K562 (cell line): ENCODE data around the gene BCCIP. TPM values are rescaled to one million over a fixed set of nuclear protein-coding genes. Genes with fewer than 3 reads are reported as not detected.

Source experiments
- ATAC-seq: fragments of 200-7000 bp; cut with Tn5 transposase; 3 replicates; pipeline ENCODE4 v1.9.1; 2020; ENCODE audit warnings: moderate library complexity
- BruUV-seq: library from RNA; stranded (reverse); fragments of 400-500 nt; replicated peaks from 2 replicates; lab custom pipeline; 2021; lab: Mats Ljungman, UMichigan
- CTCF ChIA-PET: fragments of 300-600 bp; formaldehyde crosslinking; extraction: SDS; loops from one replicate; lab custom pipeline; 2021; ENCODE audit warnings: low intra/inter-chr PET ratio; lab: Yijun Ruan, JAX
- POLR2A ChIA-PET: fragments of 300-600, 350-650 bp; sonication (Branson Sonifier 250); formaldehyde crosslinking; extraction: SDS; loops from one replicate; lab custom pipeline; 2021; ENCODE audit warnings: antibody characterized with exemption, inconsistent platforms; lab: Yijun Ruan, JAX
- DNase-seq, 4 experiments: peaks; one replicate each; pipeline versions ENCODE4 v3.0.0 to v3.0.0-alpha.2; 2011 to 2018; ENCODE audit warnings: low spot score in 3 of 4, mixed read lengths in 3 of 4; ENCODE audit errors: extremely low read depth in 1 of 4
- FAIRE-seq: peaks from 2 replicates; lab custom pipeline; 2011; peaks lifted over from hg19 to GRCh38; lab: Jason Lieb, UNC
- H2AFZ ChIP-seq: 2 replicates; pipeline ENCODE4 v1.6.0; 2011; ENCODE audit warnings: low read depth, low read length, control low read depth, inconsistent platforms
- H3K27ac ChIP-seq: fragments of 200-600 bp; 3 replicates; pipeline ENCODE4 v1.8.0; 2011; ENCODE audit warnings: low read depth, mild to moderate bottlenecking, control low read depth, inconsistent platforms, low read length, moderate library complexity, mixed read lengths; ENCODE audit errors: extremely low read depth
- H3K27me3 ChIP-seq, 2 experiments: fragments of 300-600 bp in 1 of 2; 2 replicates in 1 of 2; 3 replicates in 1 of 2; pipeline versions ENCODE4 v1.6.0 to v1.8.0; 2011; ENCODE audit warnings: inconsistent platforms in 2 of 2, low read length in 2 of 2, mild to moderate bottlenecking in 1 of 2, mixed read lengths in 1 of 2, moderate library complexity in 1 of 2; ENCODE audit not compliant: control insufficient read depth in 2 of 2, insufficient read depth in 2 of 2
- H3K36me3 ChIP-seq: fragments of 300-600 bp; 3 replicates; pipeline ENCODE4 v1.8.0; 2011; ENCODE audit warnings: mild to moderate bottlenecking, low read length, inconsistent platforms; ENCODE audit not compliant: control insufficient read depth, insufficient read depth
- H3K4me1 ChIP-seq, 2 experiments: fragments of 200-600 bp in 1 of 2; replicated peaks in 1 of 2; 2 replicates in 1 of 2; 3 replicates in 1 of 2; pipeline versions ENCODE4 v1.5.1 to v1.8.0; 2011; ENCODE audit warnings: inconsistent platforms in 2 of 2, low read length in 2 of 2, mild to moderate bottlenecking in 1 of 2, mixed read lengths in 1 of 2, moderate library complexity in 1 of 2; ENCODE audit not compliant: control insufficient read depth in 2 of 2, insufficient read depth in 2 of 2
- H3K4me2 ChIP-seq: 2 replicates; pipeline ENCODE4 v1.6.1; 2011; ENCODE audit warnings: low read length, control low read depth, inconsistent platforms, mixed read lengths; ENCODE audit not compliant: insufficient read depth
- H3K4me3 ChIP-seq: fragments of 200-600 bp; sonication (generic), shearing (Covaris generic); 2 replicates; pipeline ENCODE4 v1.5.1; 2016; ENCODE audit warnings: control low read depth, inconsistent platforms
- H3K79me2 ChIP-seq: fragments of 200-600 bp; 3 replicates; pipeline ENCODE4 v1.8.0; 2011; ENCODE audit warnings: low read length, inconsistent platforms; ENCODE audit not compliant: control insufficient read depth, insufficient read depth
- H3K9ac ChIP-seq, 2 experiments: 2 replicates each; pipeline versions ENCODE4 v1.6.0 to v1.6.1; 2011; ENCODE audit warnings: low read depth in 2 of 2, low read length in 2 of 2, control low read depth in 1 of 2, inconsistent platforms in 1 of 2, mild to moderate bottlenecking in 1 of 2, mixed read lengths in 1 of 2; ENCODE audit not compliant: insufficient read depth in 1 of 2
- H3K9me1 ChIP-seq: one replicate; pipeline ENCODE4 v1.6.0; 2011; ENCODE audit warnings: inconsistent platforms, mild to moderate bottlenecking, low read length, moderate library complexity; ENCODE audit not compliant: control insufficient read depth, insufficient read depth
- H3K9me3 ChIP-seq: replicated peaks from 2 replicates; pipeline ENCODE4 v1.5.1; 2011; ENCODE audit warnings: low read depth, low read length, inconsistent platforms; ENCODE audit not compliant: control insufficient read depth, insufficient read depth
- H4K20me1 ChIP-seq: replicated peaks from 2 replicates; pipeline ENCODE4 v1.6.1; 2011; ENCODE audit warnings: low read length, inconsistent platforms, mixed read lengths; ENCODE audit not compliant: control insufficient read depth, insufficient read depth
- CEBPG ChIP-seq, 3 experiments: fragments of 200-800 bp in 1 of 3; sonication (Bioruptor generic) in 1 of 3; sonication (generic) in 1 of 3; formaldehyde crosslinking in 1 of 3; IDR thresholded peaks in 2 of 3; conservative IDR thresholded peaks in 1 of 3; 2 replicates each; pipeline versions ENCODE4 v1.6.1 to v1.8.0; 2016 to 2022; ENCODE audit warnings: missing compliant biosample characterization in 2 of 3, missing genetic modification characterization in 2 of 3, mild to moderate bottlenecking in 1 of 3, missing genetic modification reagents in 1 of 3
- DMBX1 ChIP-seq: fragments of 250-450 bp; sonication (Bioruptor Pico); IDR thresholded peaks from 2 replicates; pipeline ENCODE4 v1.8.0; 2022; ENCODE audit warnings: inconsistent platforms, mild to moderate bottlenecking, moderate library complexity, borderline replicate concordance
- KLF1 ChIP-seq: fragments of 450-650 bp; IDR thresholded peaks from 2 replicates; pipeline ENCODE4 v1.6.1; 2016; ENCODE audit warnings: missing genetic modification characterization, missing compliant biosample characterization
- NFIC ChIP-seq: fragments of 450-650 bp; IDR thresholded peaks from 2 replicates; pipeline ENCODE4 v1.6.1; 2017; ENCODE audit warnings: mild to moderate bottlenecking, inconsistent platforms
- SIX5 ChIP-seq, 2 experiments: IDR thresholded peaks; 2 replicates each; pipeline ENCODE4 v1.6.1; 2011; ENCODE audit warnings: low read length in 2 of 2, borderline replicate concordance in 1 of 2, low read depth in 1 of 2, mild to moderate bottlenecking in 1 of 2, moderate library complexity in 1 of 2; ENCODE audit not compliant: insufficient read depth in 1 of 2
- SPI1 ChIP-seq: IDR thresholded peaks from 2 replicates; pipeline ENCODE4 v1.6.1; 2011; ENCODE audit warnings: low read depth, low read length, control low read depth, borderline replicate concordance
- SUPT5H ChIP-seq: fragments of 450-650 bp; IDR thresholded peaks from 2 replicates; pipeline ENCODE4 v1.6.1; 2016
- TCF3 ChIP-seq: sonication (generic); formaldehyde crosslinking; IDR thresholded peaks from 2 replicates; pipeline ENCODE4 v1.4.0; 2020; ENCODE audit warnings: mild to moderate bottlenecking, missing genetic modification reagents
- XRCC4 ChIP-seq: IDR thresholded peaks from one replicate; pipeline ENCODE4 v1.6.1; 2011; ENCODE audit not compliant: insufficient read depth, insufficient read length; ENCODE audit errors: extremely low read depth
- ZNF212 ChIP-seq: fragments of 450-650 bp; formaldehyde crosslinking; IDR thresholded peaks from 2 replicates; pipeline ENCODE4 v1.4.0; 2020; ENCODE audit warnings: mild to moderate bottlenecking
- ZNF695 ChIP-seq: fragments of 450-650 bp; formaldehyde crosslinking; IDR thresholded peaks from 2 replicates; pipeline ENCODE4 v1.4.0; 2020; ENCODE audit warnings: mild to moderate bottlenecking, moderate library complexity
- WGBS: fragments of 100-300 bp; shearing (Covaris generic); methylation state at CpG from one replicate; pipeline ENCODE4 v1.1.6; 2016; ENCODE audit warnings: low coverage, mixed read lengths; ENCODE audit not compliant: insufficient coverage; ENCODE audit errors: missing lambda C conversion rate; 5-methylcytosine and 5-hydroxymethylcytosine counted together
- in situ Hi-C: fragments of 300-500 bp; cut with MboI; formaldehyde crosslinking; loops from 4 replicates; pipeline ENCODE4 v1.15.0; 2018; ENCODE audit warnings: inconsistent platforms, mixed read lengths
- intact Hi-C: fragments of 100-400 bp; cut with micrococcal nuclease; formaldehyde crosslinking; loops from 2 replicates; pipeline ENCODE4 v1.14.2; 2022
- polyA plus RNA-seq, 8 experiments: library from polyadenylated mRNA; depleted of rRNA in 4 of 8; stranded (reverse) in 5 of 8; unstranded in 3 of 8; fragments of >200 nt; fragmentation: Nextera tagmentation in 2 of 8; fragmentation: Illumina TruSeq in 1 of 8; extraction: Ambion mirVana in 2 of 8; extraction: Trizol in 1 of 8; gene quantifications; 2 replicates each; pipeline versions ENCODE4 v1.2.1 to v1.2.3, GENCODE V29; 2011 to 2014; ENCODE audit warnings: inconsistent platforms in 1 of 8, missing spikeins in 1 of 8
- total RNA-seq, 7 experiments: library from RNA; depleted of rRNA in 6 of 7; stranded (reverse); fragments of >200 nt in 6 of 7; fragmentation: Illumina TruSeq in 2 of 7; extraction: Trizol in 2 of 7; gene quantifications; 2 replicates each; pipeline versions ENCODE4 v1.2.1 to v1.2.3, GENCODE V29; 2011 to 2021; ENCODE audit warnings: low replicate concordance in 1 of 7
- TF ChIP-seq, protein P1 (sequence below): fragments of 450-650 bp; IDR thresholded peaks from 2 replicates; pipeline ENCODE4 v1.6.1; 2016; ENCODE audit warnings: antibody characterized with exemption

The BCCIP gene
- total and polyA plus RNA-seq, 9 of the 15 experiments (the other 6 are each of a cell fraction or from before 2014, with no cell fraction given) = 95.1 to 204 (median 163) TPM

DNA sequence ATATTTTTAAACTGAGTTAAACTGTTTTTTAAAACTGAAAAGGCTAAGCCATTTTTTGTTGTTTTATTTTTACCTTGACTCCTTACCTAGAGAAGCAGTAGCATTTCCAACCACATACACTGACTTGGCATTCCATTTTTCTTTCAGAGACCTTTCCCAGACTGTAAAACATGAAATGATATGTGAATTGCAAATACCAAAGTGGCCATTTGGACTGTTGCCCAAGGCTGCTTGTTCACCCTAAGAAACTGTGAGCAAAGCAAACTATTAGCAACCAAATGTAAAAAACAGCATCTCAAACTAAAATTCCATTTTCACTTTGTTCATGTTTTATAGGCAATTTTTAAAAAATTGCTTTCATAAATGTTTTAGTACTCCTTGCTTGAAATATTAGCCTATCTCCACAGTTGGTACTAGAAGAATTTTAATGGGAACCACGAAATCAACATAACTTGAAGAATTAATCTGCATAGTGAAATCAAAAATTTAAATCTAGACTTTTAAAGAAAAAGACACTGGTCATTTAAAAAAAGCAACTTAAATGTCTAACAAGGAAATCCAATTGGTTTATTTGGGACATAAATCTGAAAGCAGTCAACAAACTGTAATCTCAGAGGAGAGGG is 11.1 kb upstream of the BCCIP start:
- peaks cover 0 to 27% of the 10 kb centered on the region in 2 experiments; a peak in 4 of 5 replicates for H3K4me1 ChIP-seq
- no peaks in the 10 kb centered on the region for H3K9me1 ChIP-seq
- H3K9me3 ChIP-seq = no peaks in the 10 kb centered on the region
- no peak overlapping the region for H3K9ac ChIP-seq
- no peak overlapping the region for H3K27ac ChIP-seq
- WGBS = 57% methylated on average over 1 of the region's 1 CpG
- no TSS peak for BruUV-seq
- no peak for ATAC-seq
- H3K4me3 ChIP-seq = no peak overlapping the region
- no peak overlapping the region for H3K4me2 ChIP-seq
- ChIA-PET CTCF (no interaction called here), POLR2A (no interaction called here)
- TF ChIP-seq ZNF212 (no peak), NFIC (0 out of 2 replicates have a peak, but pooled peaks have one; percentile 7)
- no peaks in the 10 kb centered on the region for H3K27me3 ChIP-seq
- peaks cover 41% of the 10 kb centered on the region for H3K36me3 ChIP-seq
- DNase-seq = no peak
- intact Hi-C loops (no loop called here), in situ Hi-C loops (no loop called here)
- peak; percentile 59 for FAIRE-seq
- peaks cover 38% of the 10 kb centered on the region for H3K79me2 ChIP-seq
- no peaks in the 10 kb centered on the region for H4K20me1 ChIP-seq
- no peak overlapping the region for H2AFZ ChIP-seq

DNA sequence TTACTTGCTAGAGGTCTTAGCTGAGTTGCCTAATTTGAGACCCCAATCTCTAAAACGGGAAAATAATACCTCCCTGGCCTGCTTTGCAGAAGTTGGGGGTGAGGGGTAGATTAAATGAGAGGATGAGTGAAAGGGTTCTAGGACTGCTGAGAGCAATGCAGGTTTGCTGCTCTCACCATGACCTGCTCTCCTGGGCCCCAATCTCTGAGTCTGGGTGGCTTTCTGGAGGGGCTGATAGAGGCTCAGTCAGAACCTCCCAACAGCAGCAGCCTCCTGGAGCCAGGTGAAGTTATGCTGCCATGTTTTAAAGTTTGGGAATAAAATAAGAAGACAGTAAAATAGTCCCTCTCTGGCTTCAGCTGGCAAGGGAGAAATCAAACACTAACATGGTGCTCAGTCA is 7.6 kb upstream of the BCCIP start:
- peak overlapping the region; percentile 86 for H3K4me2 ChIP-seq
- ATAC-seq = peak; percentile 60
- H3K36me3 ChIP-seq = peaks cover 28% of the 10 kb centered on the region
- no peaks in the 10 kb centered on the region for H3K9me3 ChIP-seq
- peaks cover 46% of the 10 kb centered on the region for H3K79me2 ChIP-seq
- no TSS peak for BruUV-seq
- WGBS = 0% methylated on average over 1 of the region's 1 CpG
- H3K4me3 ChIP-seq = peak overlapping the region; percentile 36
- no peaks in the 10 kb centered on the region for H3K9me1 ChIP-seq
- peak overlapping the region; percentile 75 to 84; a peak in 3 of 4 replicates for H3K9ac ChIP-seq
- peak; percentile 74 for FAIRE-seq
- intact Hi-C loops = loop anchor here (5.0 kb wide), 1 partner anchor 93 kb away; no protein-coding TSS in a partner anchor
- H2AFZ ChIP-seq = peak overlapping the region; percentile 47; the same call in 1 of the 2 replicates
- peak overlapping the region; percentile 89 for H3K27ac ChIP-seq
- in situ Hi-C loops = no loop called here
- POLR2A ChIA-PET = interaction anchor here (0.8 to 1.6 kb wide), 2 partner anchors 10 to 14 kb away, joined by 3 read pairs; no protein-coding TSS in a partner anchor
- H3K4me1 ChIP-seq = peaks cover 0 to 37% of the 10 kb centered on the region in 2 experiments; a peak in 4 of 5 replicates
- CTCF ChIA-PET = no interaction called here
- H3K27me3 ChIP-seq = no peaks in the 10 kb centered on the region
- no peaks in the 10 kb centered on the region for H4K20me1 ChIP-seq
- peak; percentile 25 to 58 (median 34) for DNase-seq
- TF ChIP-seq SPI1 (no peak), ZNF695 (CRISPR knock-in tag) (no peak), DMBX1 (CRISPR knock-in tag) (no peak), SIX5 (IDR thresholded peaks at IDR 0.05; ENCODE audit: borderline replicate concordance in 1 of 2, insufficient read depth in 1 of 2, low read depth in 1 of 2, low read length in 2 of 2) (no peak), XRCC4 (no peak), CEBPG (CRISPR knock-in tag; IDR thresholded peaks at IDR 0.05) (no peak), CEBPG (tag; conservative IDR thresholded peaks at IDR 0.05 in 1 of 2, IDR thresholded peaks at IDR 0.05 in 1 of 2) (no peak), TCF3 (0 out of 2 replicates have a peak, but pooled peaks have one; percentile 11), SUPT5H (no peak), KLF1 (tag) (no peak)
- TF ChIP-seq, protein P1, sequence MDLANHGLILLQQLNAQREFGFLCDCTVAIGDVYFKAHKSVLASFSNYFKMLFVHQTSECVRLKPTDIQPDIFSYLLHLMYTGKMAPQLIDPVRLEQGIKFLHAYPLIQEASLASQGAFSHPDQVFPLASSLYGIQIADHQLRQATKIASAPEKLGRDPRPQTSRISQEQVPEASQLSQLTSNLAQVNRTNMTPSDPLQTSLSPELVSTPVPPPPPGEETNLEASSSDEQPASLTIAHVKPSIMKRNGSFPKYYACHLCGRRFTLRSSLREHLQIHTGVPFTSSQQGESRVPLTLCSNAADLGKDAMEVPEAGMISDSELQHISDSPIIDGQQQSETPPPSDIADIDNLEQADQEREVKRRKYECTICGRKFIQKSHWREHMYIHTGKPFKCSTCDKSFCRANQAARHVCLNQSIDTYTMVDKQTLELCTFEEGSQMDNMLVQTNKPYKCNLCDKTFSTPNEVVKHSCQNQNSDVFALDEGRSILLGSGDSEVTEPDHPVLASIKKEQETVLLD = no peak
